HCT116 (cell line): Measurements from ENCODE around the gene TTF1. TPM values are rescaled to one million over a fixed set of nuclear protein-coding genes. Genes with fewer than 3 reads are reported as not detected.
"Not testable (repeated sequence)": the region's sequence is repeated elsewhere in the genome, so short reads cannot be mapped to it uniquely, and the experiment has no call there.

Source experiments
- ATAC-seq: fragments of 200-7000 bp; cut with Tn5 transposase; 2 replicates; pipeline ENCODE4 v1.9.1; 2020; ENCODE audit warnings: mild to moderate bottlenecking, moderate library complexity
- BruUV-seq: library from RNA; stranded (reverse); fragments of 400-500 nt; replicated peaks from 2 replicates; lab custom pipeline; 2021; lab: Mats Ljungman, UMichigan
- CTCF ChIA-PET: fragments of 300-600 bp; sonication (Branson Sonifier 250); formaldehyde crosslinking; loops from one replicate; lab custom pipeline; 2021; ENCODE audit warnings: antibody characterized with exemption; lab: Charles Lee
- POLR2A ChIA-PET: fragments of 300-600, 350-600 bp; sonication (Branson Sonifier 250); formaldehyde crosslinking; loops from one replicate; lab custom pipeline; 2021; ENCODE audit warnings: antibody characterized with exemption; lab: Charles Lee
- RAD21 ChIA-PET, 2 experiments: fragments of 300-600 bp; sonication (Branson Sonifier 250); formaldehyde crosslinking; loops; one replicate each; lab custom pipeline; 2023; ENCODE audit warnings: low total read pairs in 2 of 2; ENCODE audit not compliant: uncharacterized antibody in 2 of 2, unreplicated experiment in 2 of 2, low non-redundant PET in 1 of 2; lab: Charles Lee
- DNase-seq: peaks from one replicate; pipeline ENCODE4 v3.0.0-alpha.2; 2010; ENCODE audit warnings: low read depth, low spot score
- H2AFZ ChIP-seq: fragments of 200-600 bp; shearing (Covaris generic), sonication (generic); 2 replicates; pipeline ENCODE4 v1.6.1; 2017; ENCODE audit warnings: low read depth, mixed run types, mixed read lengths, antibody characterized with exemption, low read length; ENCODE audit not compliant: poor library complexity, severe bottlenecking
- H3K27ac ChIP-seq: 2 replicates; pipeline ENCODE4 v1.5.1; 2012; ENCODE audit warnings: low read depth, low read length
- H3K27me3 ChIP-seq: fragments of 200-600 bp; sonication (generic); 2 replicates; pipeline ENCODE4 v1.6.1; 2016; ENCODE audit warnings: mixed run types, low read length, mixed read lengths; ENCODE audit not compliant: insufficient read depth
- H3K36me3 ChIP-seq, 2 experiments: fragments of 200-500 bp in 1 of 2; fragments of 200-600 bp in 1 of 2; sonication (Bioruptor generic) in 1 of 2; sonication (generic) in 1 of 2; 2 replicates each; pipeline versions ENCODE4 v1.5.1 to v1.6.1; 2014 to 2016; ENCODE audit warnings: low read length in 2 of 2, inconsistent platforms in 1 of 2, mixed read lengths in 1 of 2, mixed run types in 1 of 2; ENCODE audit not compliant: insufficient read depth in 2 of 2, control insufficient read depth in 1 of 2
- H3K4me1 ChIP-seq, 2 experiments: fragments of 200-600 bp in 1 of 2; sonication (generic) in 1 of 2; 2 replicates each; pipeline versions ENCODE4 v1.5.1 to v1.6.1; 2012 to 2017; ENCODE audit warnings: low read length in 2 of 2, inconsistent platforms in 1 of 2, mild to moderate bottlenecking in 1 of 2, mixed read lengths in 1 of 2, mixed run types in 1 of 2, moderate library complexity in 1 of 2; ENCODE audit not compliant: insufficient read depth in 2 of 2, control insufficient read depth in 1 of 2
- H3K4me2 ChIP-seq: fragments of 200-600 bp; sonication (generic); 2 replicates; pipeline ENCODE4 v1.6.1; 2017; ENCODE audit warnings: mixed run types, low read length, mixed read lengths
- H3K4me3 ChIP-seq, 2 experiments: fragments of 200-600 bp in 1 of 2; sonication (generic) in 1 of 2; replicated peaks in 1 of 2; 2 replicates each; pipeline ENCODE4 v1.5.1; 2011 to 2016; ENCODE audit warnings: low read length in 2 of 2, control low read depth in 1 of 2, low read depth in 1 of 2, mild to moderate bottlenecking in 1 of 2, mixed read lengths in 1 of 2, mixed run types in 1 of 2
- H3K79me2 ChIP-seq: fragments of 200-600 bp; sonication (generic); 2 replicates; pipeline ENCODE4 v1.6.1; 2017; ENCODE audit warnings: mild to moderate bottlenecking, mixed run types, low read length, moderate library complexity, mixed read lengths; ENCODE audit not compliant: insufficient read depth
- H3K9ac ChIP-seq: fragments of 200-600 bp; sonication (generic); 2 replicates; pipeline ENCODE4 v1.6.1; 2016; ENCODE audit warnings: low read length, mixed read lengths
- H3K9me2 ChIP-seq: fragments of 200-600 bp; sonication (generic), shearing (Covaris generic); 2 replicates; pipeline ENCODE4 v1.6.1; 2017; ENCODE audit warnings: mixed run types, mild to moderate bottlenecking, moderate library complexity; ENCODE audit not compliant: insufficient read depth
- H3K9me3 ChIP-seq, 2 experiments: fragments of 200-500 bp in 1 of 2; fragments of 200-600 bp in 1 of 2; sonication (Bioruptor generic) in 1 of 2; sonication (generic) in 1 of 2; 2 replicates each; pipeline ENCODE4 v1.6.1; 2014 to 2017; ENCODE audit warnings: low read length in 2 of 2, mixed read lengths in 2 of 2, inconsistent platforms in 1 of 2, low read depth in 1 of 2, mild to moderate bottlenecking in 1 of 2, mixed run types in 1 of 2, moderate library complexity in 1 of 2; ENCODE audit not compliant: control insufficient read depth in 1 of 2, insufficient read depth in 1 of 2
- H4K20me1 ChIP-seq: fragments of 200-600 bp; sonication (generic), shearing (Covaris generic); 2 replicates; pipeline ENCODE4 v1.6.1; 2017; ENCODE audit warnings: mixed run types, mild to moderate bottlenecking, moderate library complexity; ENCODE audit not compliant: insufficient read depth
- intact Hi-C: fragments of 100-400 bp; cut with micrococcal nuclease; formaldehyde crosslinking; loops from 2 replicates; pipeline ENCODE4 v1.10.0; 2022
- total RNA-seq: library from RNA; stranded (reverse); gene quantifications from one replicate; pipeline ENCODE4 v1.2.1, GENCODE V29; 2021; ENCODE audit not compliant: unreplicated experiment
- TF ChIP-seq, protein P1 (sequence below), 3 experiments: fragments of 200-600 bp in 1 of 3; sonication (generic) in 1 of 3; IDR thresholded peaks in 2 of 3; conservative IDR thresholded peaks in 1 of 3; 2 replicates each; pipeline ENCODE4 v1.5.1; 2012 to 2017; ENCODE audit warnings: low read depth in 2 of 3, low read length in 2 of 3, antibody characterized with exemption in 1 of 3, borderline replicate concordance in 1 of 3, control low read depth in 1 of 3, mild to moderate bottlenecking in 1 of 3, mixed read lengths in 1 of 3, mixed run types in 1 of 3, moderate library complexity in 1 of 3; ENCODE audit not compliant: insufficient read depth in 1 of 3

The TTF1 gene
- total RNA-seq, 1 experiment from 2014 or later = 14.5 TPM

- TF ChIP-seq, protein P1, sequence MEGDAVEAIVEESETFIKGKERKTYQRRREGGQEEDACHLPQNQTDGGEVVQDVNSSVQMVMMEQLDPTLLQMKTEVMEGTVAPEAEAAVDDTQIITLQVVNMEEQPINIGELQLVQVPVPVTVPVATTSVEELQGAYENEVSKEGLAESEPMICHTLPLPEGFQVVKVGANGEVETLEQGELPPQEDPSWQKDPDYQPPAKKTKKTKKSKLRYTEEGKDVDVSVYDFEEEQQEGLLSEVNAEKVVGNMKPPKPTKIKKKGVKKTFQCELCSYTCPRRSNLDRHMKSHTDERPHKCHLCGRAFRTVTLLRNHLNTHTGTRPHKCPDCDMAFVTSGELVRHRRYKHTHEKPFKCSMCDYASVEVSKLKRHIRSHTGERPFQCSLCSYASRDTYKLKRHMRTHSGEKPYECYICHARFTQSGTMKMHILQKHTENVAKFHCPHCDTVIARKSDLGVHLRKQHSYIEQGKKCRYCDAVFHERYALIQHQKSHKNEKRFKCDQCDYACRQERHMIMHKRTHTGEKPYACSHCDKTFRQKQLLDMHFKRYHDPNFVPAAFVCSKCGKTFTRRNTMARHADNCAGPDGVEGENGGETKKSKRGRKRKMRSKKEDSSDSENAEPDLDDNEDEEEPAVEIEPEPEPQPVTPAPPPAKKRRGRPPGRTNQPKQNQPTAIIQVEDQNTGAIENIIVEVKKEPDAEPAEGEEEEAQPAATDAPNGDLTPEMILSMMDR (IDR thresholded peaks at IDR 0.05 in 2 of 3, conservative IDR thresholded peaks at IDR 0.05 in 1 of 3; ENCODE audit: borderline replicate concordance in 1 of 3, insufficient read depth in 1 of 3, low read depth in 2 of 3, low read length in 2 of 3) = no peak
Observed at GRCh38 chr9:132381966-132382541, 24.6 kb downstream of the TTF1 start (continued).

DNA sequence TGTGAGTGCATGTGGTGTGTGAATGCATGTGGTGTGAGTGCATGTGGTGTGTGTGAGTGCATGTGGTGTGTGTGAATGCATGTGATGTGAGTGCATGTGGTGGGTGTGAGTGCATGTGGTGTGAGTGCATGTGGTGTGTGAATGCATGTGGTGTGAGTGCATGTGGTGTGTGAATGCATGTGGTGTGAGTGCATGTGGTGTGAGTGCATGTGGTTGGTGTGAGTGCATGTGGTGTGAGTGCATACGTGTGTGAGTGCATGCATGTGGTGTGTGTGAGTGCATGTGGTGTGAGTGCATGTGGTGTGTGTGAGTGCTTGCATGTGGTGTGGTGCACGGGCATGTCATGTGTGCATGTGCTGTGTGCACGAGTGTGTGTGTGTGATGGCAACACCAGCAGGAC lies 28.2 kb downstream of the TTF1 start:
- intact Hi-C loops = not testable (repeated sequence)

DNA sequence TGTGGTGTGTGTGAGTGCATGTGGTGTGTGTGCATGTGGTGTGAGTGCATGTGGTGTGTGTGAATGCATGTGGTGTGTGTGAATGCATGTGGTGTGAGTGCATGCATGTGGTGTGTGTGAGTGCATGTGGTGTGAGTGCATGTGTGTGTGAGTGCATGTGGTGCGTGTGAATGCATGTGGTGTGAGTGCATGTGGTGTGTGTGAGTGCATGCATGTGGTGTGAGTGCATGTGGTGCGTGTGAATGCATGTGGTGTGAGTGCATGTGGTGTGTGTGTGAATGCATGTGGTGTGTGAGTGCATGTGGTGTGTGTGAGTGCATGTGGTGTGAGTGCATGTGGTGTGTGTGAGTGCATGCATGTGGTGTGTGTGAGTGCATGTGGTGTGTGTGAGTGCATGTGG lies 28.9 kb downstream of the TTF1 start:
- H4K20me1 ChIP-seq, intact Hi-C loops, H3K4me3 ChIP-seq, DNase-seq, H2AFZ ChIP-seq, H3K4me1 ChIP-seq, ATAC-seq, CTCF ChIA-PET, RAD21 ChIA-PET, POLR2A ChIA-PET, H3K27me3 ChIP-seq, H3K9ac ChIP-seq, H3K27ac ChIP-seq, BruUV-seq, H3K9me2 ChIP-seq, H3K9me3 ChIP-seq, H3K79me2 ChIP-seq, H3K4me2 ChIP-seq: not testable (repeated sequence)
- H3K36me3 ChIP-seq = peaks cover 19 to 42% of the 10 kb centered on the region in 2 experiments; a peak in 3 of 4 replicates

More for the DNA sequence above, 28.2 kb downstream of the TTF1 start:
- H3K9me3 ChIP-seq, DNase-seq, RAD21 ChIA-PET, H2AFZ ChIP-seq, H3K4me2 ChIP-seq, H3K4me1 ChIP-seq, H3K79me2 ChIP-seq, ATAC-seq, POLR2A ChIA-PET, BruUV-seq, H3K27me3 ChIP-seq, H3K9ac ChIP-seq, H3K9me2 ChIP-seq, CTCF ChIA-PET, H3K4me3 ChIP-seq, H3K27ac ChIP-seq, H4K20me1 ChIP-seq: not testable (repeated sequence)
- H3K36me3 ChIP-seq = peaks cover 19 to 42% of the 10 kb centered on the region in 2 experiments; a peak in 3 of 4 replicates
